MCF 10A (cell line): ENCODE data around the gene ZSCAN31. TPM values are rescaled to one million over a fixed set of nuclear protein-coding genes. Genes with fewer than 3 reads are reported as not detected.
"Not testable (repeated sequence)": the region's sequence is repeated elsewhere in the genome, so short reads cannot be mapped to it uniquely, and the experiment has no call there.

Experiments
- BruUV-seq: library from RNA; stranded (reverse); fragments of 400-500 nt; replicated peaks from 2 replicates; lab custom pipeline; 2021; lab: Mats Ljungman, UMichigan
- CTCF ChIA-PET: fragments of 300-600 bp; sonication (Branson Sonifier 250); formaldehyde crosslinking; extraction: SDS; loops from one replicate; lab custom pipeline; 2021; ENCODE audit warnings: antibody characterized with exemption, inconsistent platforms; lab: Yijun Ruan, JAX
- POLR2A ChIA-PET: fragments of 300-600, 350-650 bp; sonication (Branson Sonifier 250); formaldehyde crosslinking; extraction: SDS; loops from one replicate; lab custom pipeline; 2020; ENCODE audit warnings: antibody characterized with exemption, inconsistent platforms; lab: Yijun Ruan, JAX
- DNase-seq: peaks from one replicate; pipeline ENCODE4 v3.0.0-alpha.2; 2018; ENCODE audit not compliant: unreplicated experiment
- H3K27ac Mint-ChIP-seq: one replicate; pipeline ENCODE4 v1.8.0; 2022; ENCODE audit warnings: mild to moderate bottlenecking, low read depth, mixed read lengths; ENCODE audit not compliant: unreplicated experiment
- H3K27me3 Mint-ChIP-seq: one replicate; pipeline ENCODE4 v1.8.0; 2022; ENCODE audit warnings: mixed read lengths; ENCODE audit not compliant: insufficient read depth, unreplicated experiment
- H3K36me3 Mint-ChIP-seq: one replicate; pipeline ENCODE4 v1.8.0; 2022; ENCODE audit warnings: mild to moderate bottlenecking, moderate library complexity, mixed read lengths; ENCODE audit not compliant: insufficient read depth, unreplicated experiment
- H3K4me1 Mint-ChIP-seq: one replicate; pipeline ENCODE4 v1.8.0; 2022; ENCODE audit warnings: mixed read lengths; ENCODE audit not compliant: insufficient read depth, unreplicated experiment
- H3K4me3 Mint-ChIP-seq: one replicate; pipeline ENCODE4 v1.8.0; 2022; ENCODE audit warnings: mild to moderate bottlenecking, moderate library complexity, mixed read lengths; ENCODE audit not compliant: unreplicated experiment
- H3K9me3 Mint-ChIP-seq: one replicate; pipeline ENCODE4 v1.8.0; 2022; ENCODE audit warnings: mixed read lengths; ENCODE audit not compliant: unreplicated experiment
- intact Hi-C: fragments of 100-400 bp; cut with micrococcal nuclease; formaldehyde crosslinking; loops from 2 replicates; pipeline ENCODE4 v1.14.1; 2022
- total RNA-seq: library from RNA; stranded (reverse); gene quantifications from 2 replicates; pipeline ENCODE4 v1.2.3, GENCODE V29; 2022
- TF ChIP-seq, protein P1 (sequence below): fragments of 200-600 bp; IDR thresholded peaks from one replicate; pipeline ENCODE4 v1.8.0; 2022; ENCODE audit warnings: antibody characterized with exemption, mild to moderate bottlenecking; ENCODE audit not compliant: unreplicated experiment

Gene ZSCAN31
- total RNA-seq, 1 experiment from 2014 or later: 5.0 TPM

- no peak for DNase-seq
- Mint-ChIP-seq H3K4me3 (no peak overlapping the region), H3K4me1 (no peaks in the 10 kb centered on the region), H3K9me3 (no peaks in the 10 kb centered on the region), H3K27ac (no peak overlapping the region), H3K27me3 (no peaks in the 10 kb centered on the region), H3K36me3 (peaks cover 6% of the 10 kb centered on the region)
- intact Hi-C loops: no loop called here
- TF ChIP-seq, protein P1, sequence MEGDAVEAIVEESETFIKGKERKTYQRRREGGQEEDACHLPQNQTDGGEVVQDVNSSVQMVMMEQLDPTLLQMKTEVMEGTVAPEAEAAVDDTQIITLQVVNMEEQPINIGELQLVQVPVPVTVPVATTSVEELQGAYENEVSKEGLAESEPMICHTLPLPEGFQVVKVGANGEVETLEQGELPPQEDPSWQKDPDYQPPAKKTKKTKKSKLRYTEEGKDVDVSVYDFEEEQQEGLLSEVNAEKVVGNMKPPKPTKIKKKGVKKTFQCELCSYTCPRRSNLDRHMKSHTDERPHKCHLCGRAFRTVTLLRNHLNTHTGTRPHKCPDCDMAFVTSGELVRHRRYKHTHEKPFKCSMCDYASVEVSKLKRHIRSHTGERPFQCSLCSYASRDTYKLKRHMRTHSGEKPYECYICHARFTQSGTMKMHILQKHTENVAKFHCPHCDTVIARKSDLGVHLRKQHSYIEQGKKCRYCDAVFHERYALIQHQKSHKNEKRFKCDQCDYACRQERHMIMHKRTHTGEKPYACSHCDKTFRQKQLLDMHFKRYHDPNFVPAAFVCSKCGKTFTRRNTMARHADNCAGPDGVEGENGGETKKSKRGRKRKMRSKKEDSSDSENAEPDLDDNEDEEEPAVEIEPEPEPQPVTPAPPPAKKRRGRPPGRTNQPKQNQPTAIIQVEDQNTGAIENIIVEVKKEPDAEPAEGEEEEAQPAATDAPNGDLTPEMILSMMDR: no peak
- ChIA-PET POLR2A (no interaction called here), CTCF (no interaction called here)
- BruUV-seq: no TSS peak
These were observed 32.6 kb upstream of the ZSCAN31 start for GRCh38 chr6:28368522-28368921.

DNA sequence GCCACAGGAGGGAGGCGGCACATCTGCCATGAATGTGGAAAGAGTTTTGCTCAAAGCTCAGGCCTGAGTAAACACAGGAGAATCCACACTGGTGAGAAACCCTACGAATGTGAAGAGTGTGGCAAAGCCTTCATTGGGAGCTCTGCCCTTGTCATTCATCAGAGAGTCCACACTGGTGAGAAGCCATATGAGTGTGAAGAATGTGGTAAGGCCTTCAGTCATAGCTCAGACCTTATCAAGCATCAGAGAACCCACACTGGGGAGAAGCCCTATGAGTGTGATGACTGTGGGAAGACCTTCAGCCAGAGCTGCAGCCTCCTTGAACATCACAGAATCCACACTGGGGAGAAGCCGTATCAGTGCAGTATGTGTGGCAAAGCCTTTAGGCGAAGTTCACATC lies 29.6 kb upstream of the ZSCAN31 start:
- DNase-seq, H3K4me3 Mint-ChIP-seq, H3K9me3 Mint-ChIP-seq, CTCF ChIA-PET, H3K27me3 Mint-ChIP-seq, H3K27ac Mint-ChIP-seq, intact Hi-C loops, BruUV-seq, H3K4me1 Mint-ChIP-seq: not testable (repeated sequence)
- POLR2A ChIA-PET: interaction anchor here (1.5 kb wide), 1 partner anchor 17 kb away, joined by 7 read pairs; no protein-coding TSS in a partner anchor
- peaks cover 23% of the 10 kb centered on the region for H3K36me3 Mint-ChIP-seq

- CTCF ChIA-PET: interaction anchor here (0.6 to 0.7 kb wide), 3 partner anchors 28 to 215 kb away, joined by 3 to 6 read pairs (median 4); no protein-coding TSS in a partner anchor
- no peak for DNase-seq
These were observed 25.0 kb upstream of the ZSCAN31 start for GRCh38 chr6:28360961-28361360.

GRCh38 chr6:28359562-28359961 lies 23.6 kb upstream of the ZSCAN31 start:
- CTCF ChIA-PET: interaction anchor here (0.6 to 5.3 kb wide), 3 partner anchors 23 to 214 kb away, joined by 3 to 35 read pairs (median 4); no protein-coding TSS in a partner anchor
- not testable (repeated sequence) for DNase-seq, H3K27ac Mint-ChIP-seq, BruUV-seq, H3K9me3 Mint-ChIP-seq, H3K4me1 Mint-ChIP-seq, H3K27me3 Mint-ChIP-seq, H3K4me3 Mint-ChIP-seq
- peaks cover 29% of the 10 kb centered on the region for H3K36me3 Mint-ChIP-seq
- POLR2A ChIA-PET: interaction anchor here (1.0 to 1.2 kb wide), 2 partner anchors 11 to 23 kb away, joined by 3 read pairs; no protein-coding TSS in a partner anchor
- intact Hi-C loops: loop anchor here (5.0 kb wide), 2 partner anchors 92 to 457 kb away; partner anchors contain the start of gene ZSCAN26

More at GRCh38 chr6:28360961-28361360, 25.0 kb upstream of the ZSCAN31 start:
- Mint-ChIP-seq H3K36me3 (peaks cover 29% of the 10 kb centered on the region), H3K4me3 (no peak overlapping the region), H3K9me3 (no peaks in the 10 kb centered on the region), H3K4me1 (peaks cover 6% of the 10 kb centered on the region), H3K27me3 (no peaks in the 10 kb centered on the region), H3K27ac (no peak overlapping the region)
- POLR2A ChIA-PET: interaction anchor here (1.2 kb wide), 1 partner anchor 11 kb away, joined by 5 read pairs; no protein-coding TSS in a partner anchor
- no TSS peak for BruUV-seq
- intact Hi-C loops: no loop called here
- TF ChIP-seq, protein P1: no peak

- H3K9me3 Mint-ChIP-seq: no peaks in the 10 kb centered on the region
- intact Hi-C loops: loop anchor here (2.0 to 5.0 kb wide), 3 partner anchors 90 to 455 kb away; partner anchors contain the start of genes ZSCAN26 and ZSCAN9
- CTCF ChIA-PET: interaction anchor here (0.6 to 5.5 kb wide), 7 partner anchors 20 to 461 kb away, joined by 3 to 35 read pairs (median 5); partner anchors contain the start of gene ZSCAN26
- peak; percentile 40 for DNase-seq
- no TSS peak for BruUV-seq
- H3K4me3 Mint-ChIP-seq: no peak overlapping the region
- TF ChIP-seq, protein P1: no peak
- H3K27ac Mint-ChIP-seq: peak overlapping the region; percentile 41
- peaks cover 18% of the 10 kb centered on the region for H3K36me3 Mint-ChIP-seq
- no peaks in the 10 kb centered on the region for H3K27me3 Mint-ChIP-seq
- H3K4me1 Mint-ChIP-seq: peaks cover 12% of the 10 kb centered on the region
- POLR2A ChIA-PET: interaction anchor here (1.3 to 5.0 kb wide), 10 partner anchors 14 to 567 kb away, joined by 4 to 71 read pairs (median 14); partner anchors contain the start of genes PGBD1, TRIM27, ZKSCAN4 and ZSCAN16
These were observed 21.1 kb upstream of the ZSCAN31 start for GRCh38 chr6:28357036-28357435.
